Vagina (tissue), 2 donors: ENCODE results near the gene TBC1D2. TPM values are rescaled to one million over a fixed set of nuclear protein-coding genes. Genes with fewer than 3 reads are reported as not detected.
A peak's percentile ranks its signal among the peaks of the same experiment; 100 is the strongest.

Experiments
- DNase-seq, 2 donors: peaks; one replicate each; pipeline ENCODE4 v3.0.0-alpha.2; 2017; ENCODE audit errors: extremely low spot score in 2 of 2
- H3K27ac ChIP-seq: fragments of 200-600 bp; sonication (generic); one replicate; pipeline ENCODE4 v1.5.1; 2019
- H3K27me3 ChIP-seq: fragments of 200-600 bp; sonication (generic); one replicate; pipeline ENCODE4 v1.5.1; 2019
- H3K36me3 ChIP-seq, 2 donors: fragments of 200-600 bp; sonication (generic); one replicate each; pipeline ENCODE4 v1.5.1; 2017 to 2019
- H3K4me1 ChIP-seq: fragments of 200-600 bp; sonication (generic); one replicate; pipeline ENCODE4 v1.5.1; 2019
- H3K4me3 ChIP-seq, 2 donors: fragments of 200-600 bp; sonication (generic); 1 replicate in 1 of 2; 2 replicates in 1 of 2; pipeline ENCODE4 v1.5.1; 2016 to 2019
- H3K9me3 ChIP-seq: fragments of 200-600 bp; sonication (generic); one replicate; pipeline ENCODE4 v1.5.1; 2019
- POLR2A ChIP-seq, 2 donors: fragments of 450-650 bp; IDR thresholded peaks; one replicate each; pipeline ENCODE4 v1.6.1; 2017; ENCODE audit warnings: antibody characterized with exemption in 2 of 2, mild to moderate bottlenecking in 2 of 2, moderate library complexity in 2 of 2
- POLR2AphosphoS5 ChIP-seq, 2 donors: sonication (generic); formaldehyde crosslinking; IDR thresholded peaks; one replicate each; pipeline ENCODE4 v1.9.0; 2017; ENCODE audit warnings: antibody characterized with exemption in 2 of 2, mild to moderate bottlenecking in 2 of 2, low read depth in 1 of 2; ENCODE audit not compliant: insufficient read depth in 1 of 2
- intact Hi-C: fragments of 100-400 bp; cut with DNase I; formaldehyde crosslinking; loops from one replicate; pipeline ENCODE4 v1.15.1; 2023
- total RNA-seq: library from RNA; depleted of rRNA; stranded (reverse); fragments of >200 nt; gene quantifications from one replicate; pipeline ENCODE4 v1.2.3, GENCODE V29; 2016
- TF ChIP-seq, protein P1 (sequence below), 3 experiments: fragments of 450-650 bp in 2 of 3; fragments of 200-600 bp in 1 of 3; sonication (generic) in 1 of 3; IDR thresholded peaks; one replicate each; pipeline ENCODE4 v1.5.1; 2017 to 2019; ENCODE audit warnings: antibody characterized with exemption in 3 of 3, mild to moderate bottlenecking in 2 of 3, moderate library complexity in 2 of 3

Gene TBC1D2
- total RNA-seq, 1 donor from 2014 or later: 28.0 TPM

DNA sequence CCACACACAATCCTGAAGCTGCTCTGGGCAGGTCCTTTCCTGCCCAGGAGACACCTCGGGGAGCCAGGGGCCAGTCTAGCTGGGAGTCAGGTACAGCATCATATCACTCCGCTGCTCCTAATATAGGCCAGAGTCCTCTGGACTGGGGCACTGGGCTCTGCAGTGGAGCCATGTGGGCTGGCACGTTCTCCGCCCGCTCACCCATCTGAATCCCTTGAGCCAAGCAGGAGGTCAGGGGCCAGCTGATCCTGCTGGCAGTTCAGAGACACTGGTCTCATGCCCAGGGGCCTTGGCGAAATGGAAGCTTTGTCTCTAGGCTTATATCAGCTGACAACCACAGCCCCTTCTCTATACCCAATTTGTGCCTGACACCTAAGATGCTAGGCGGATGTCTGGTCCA is 53.7 kb downstream of the TBC1D2 start:
- Histone ChIP-seq H3K4me1 (peaks cover 9% of the 10 kb centered on the region), H3K27ac (no peak overlapping the region), H3K4me3 (no peak overlapping the region), H3K9me3 (no peaks in the 10 kb centered on the region), H3K27me3 (no peaks in the 10 kb centered on the region), H3K36me3 (peaks cover 0 to 4% of the 10 kb centered on the region in 2 donors)
- intact Hi-C loops: no loop called here
- DNase-seq: no peak
- TF ChIP-seq POLR2AphosphoS5 (IDR thresholded peaks at IDR 0.05; ENCODE audit: insufficient read depth in 1 of 2, low read depth in 1 of 2): no peak
- TF ChIP-seq POLR2A (IDR thresholded peaks at IDR 0.05): no peak
- TF ChIP-seq, protein P1, sequence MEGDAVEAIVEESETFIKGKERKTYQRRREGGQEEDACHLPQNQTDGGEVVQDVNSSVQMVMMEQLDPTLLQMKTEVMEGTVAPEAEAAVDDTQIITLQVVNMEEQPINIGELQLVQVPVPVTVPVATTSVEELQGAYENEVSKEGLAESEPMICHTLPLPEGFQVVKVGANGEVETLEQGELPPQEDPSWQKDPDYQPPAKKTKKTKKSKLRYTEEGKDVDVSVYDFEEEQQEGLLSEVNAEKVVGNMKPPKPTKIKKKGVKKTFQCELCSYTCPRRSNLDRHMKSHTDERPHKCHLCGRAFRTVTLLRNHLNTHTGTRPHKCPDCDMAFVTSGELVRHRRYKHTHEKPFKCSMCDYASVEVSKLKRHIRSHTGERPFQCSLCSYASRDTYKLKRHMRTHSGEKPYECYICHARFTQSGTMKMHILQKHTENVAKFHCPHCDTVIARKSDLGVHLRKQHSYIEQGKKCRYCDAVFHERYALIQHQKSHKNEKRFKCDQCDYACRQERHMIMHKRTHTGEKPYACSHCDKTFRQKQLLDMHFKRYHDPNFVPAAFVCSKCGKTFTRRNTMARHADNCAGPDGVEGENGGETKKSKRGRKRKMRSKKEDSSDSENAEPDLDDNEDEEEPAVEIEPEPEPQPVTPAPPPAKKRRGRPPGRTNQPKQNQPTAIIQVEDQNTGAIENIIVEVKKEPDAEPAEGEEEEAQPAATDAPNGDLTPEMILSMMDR (IDR thresholded peaks at IDR 0.05): no peak

GRCh38 chr9:98201102-98201501 is 54.3 kb downstream of the TBC1D2 start:
- Histone ChIP-seq H3K27me3 (no peaks in the 10 kb centered on the region), H3K4me1 (peaks cover 7% of the 10 kb centered on the region), H3K27ac (no peak overlapping the region), H3K4me3 (no peak overlapping the region), H3K9me3 (no peaks in the 10 kb centered on the region), H3K36me3 (peaks cover 0 to 4% of the 10 kb centered on the region in 2 donors)
- intact Hi-C loops: no loop called here
- TF ChIP-seq POLR2AphosphoS5 (IDR thresholded peaks at IDR 0.05; ENCODE audit: insufficient read depth in 1 of 2, low read depth in 1 of 2) (no peak), POLR2A (IDR thresholded peaks at IDR 0.05) (no peak)
- TF ChIP-seq, protein P1 (IDR thresholded peaks at IDR 0.05): no peak
- DNase-seq: no peak

DNA sequence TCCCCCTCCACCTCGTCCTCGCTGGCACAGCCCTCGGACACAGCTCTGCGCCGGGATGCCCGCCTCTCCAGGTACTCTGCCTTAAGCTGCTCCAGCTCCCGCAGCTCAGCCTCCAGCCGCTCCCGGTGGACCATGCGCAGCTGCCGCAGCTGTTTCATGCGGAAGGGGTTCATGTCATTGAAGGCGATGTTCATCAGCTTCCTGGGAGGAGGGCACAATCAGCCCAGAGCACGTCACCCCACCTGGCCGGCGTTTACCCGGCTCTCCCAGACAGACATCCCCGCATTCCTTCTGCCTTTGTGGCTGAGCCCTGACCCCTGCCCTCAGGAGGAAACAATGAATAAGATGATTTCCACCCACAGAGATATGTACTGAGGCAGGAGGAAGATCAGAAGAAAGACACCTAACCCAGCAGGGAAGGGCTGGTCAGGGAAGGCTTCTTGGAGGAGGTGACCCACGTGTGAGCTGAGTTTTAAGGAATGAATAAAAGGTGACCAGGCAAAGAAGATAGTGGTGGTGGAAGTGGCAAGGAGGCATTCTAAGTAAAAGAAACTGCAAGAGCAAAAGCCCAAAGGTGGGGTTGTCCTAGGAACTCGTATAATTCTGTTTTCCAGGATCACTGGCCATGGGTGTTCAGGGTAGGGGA is 55.9 kb downstream of the TBC1D2 start:
- no peaks in the 10 kb centered on the region for H3K9me3 ChIP-seq
- H3K36me3 ChIP-seq: peaks cover 0 to 4% of the 10 kb centered on the region in 2 donors
- no peak for TF ChIP-seq POLR2AphosphoS5 (IDR thresholded peaks at IDR 0.05; ENCODE audit: insufficient read depth in 1 of 2, low read depth in 1 of 2)
- TF ChIP-seq, protein P1 (IDR thresholded peaks at IDR 0.05): no peak
- no peak for TF ChIP-seq POLR2A (IDR thresholded peaks at IDR 0.05)
- H3K27ac ChIP-seq: no peak overlapping the region
- H3K4me1 ChIP-seq: no peaks in the 10 kb centered on the region
- no peaks in the 10 kb centered on the region for H3K27me3 ChIP-seq
- no peak overlapping the region for H3K4me3 ChIP-seq
- no peak for DNase-seq
- intact Hi-C loops: no loop called here

- Histone ChIP-seq H3K4me3 (no peak overlapping the region), H3K9me3 (no peaks in the 10 kb centered on the region), H3K4me1 (no peaks in the 10 kb centered on the region), H3K27ac (no peak overlapping the region), H3K36me3 (no peaks in the 10 kb centered on the region), H3K27me3 (no peaks in the 10 kb centered on the region)
- no peak for DNase-seq
- no peak for TF ChIP-seq POLR2AphosphoS5 (IDR thresholded peaks at IDR 0.05; ENCODE audit: insufficient read depth in 1 of 2, low read depth in 1 of 2)
- no peak for TF ChIP-seq POLR2A (IDR thresholded peaks at IDR 0.05)
- TF ChIP-seq, protein P1 (IDR thresholded peaks at IDR 0.05): no peak
- intact Hi-C loops: no loop called here
Observed at GRCh38 chr9:98195671-98196070, 59.8 kb downstream of the TBC1D2 start.

DNA sequence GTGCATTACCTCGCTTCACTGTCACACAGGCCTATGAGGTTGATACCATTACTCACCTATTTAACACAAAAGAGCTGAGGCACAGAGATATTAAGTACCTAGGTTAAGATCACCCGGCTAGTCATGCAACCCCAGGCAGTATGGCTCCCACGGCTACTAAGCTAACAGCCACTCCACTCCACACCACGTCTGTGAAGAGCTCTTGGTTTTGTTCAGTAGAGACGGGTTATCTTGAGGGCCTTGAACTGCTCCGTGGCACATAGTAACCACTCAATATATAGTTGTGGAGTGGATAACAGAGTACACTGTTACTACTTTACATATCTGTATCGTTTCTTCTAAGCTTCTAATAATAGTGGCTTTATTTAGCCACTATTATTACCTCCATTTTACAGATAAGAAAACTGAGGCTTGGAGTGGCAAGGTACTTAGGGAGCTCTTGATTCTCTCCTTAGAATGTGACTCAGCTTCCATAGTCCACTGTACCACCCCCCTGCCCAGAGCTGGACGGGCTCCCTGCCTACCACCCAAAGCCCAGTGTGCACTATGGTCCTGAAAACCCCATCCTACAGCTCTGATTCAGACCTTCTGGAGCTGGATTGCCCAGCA is 62.0 kb downstream of the TBC1D2 start:
- intact Hi-C loops: no loop called here
- Histone ChIP-seq H3K9me3 (no peaks in the 10 kb centered on the region), H3K27me3 (no peaks in the 10 kb centered on the region), H3K4me3 (peak overlapping the region; percentile 59 to 69), H3K36me3 (no peaks in the 10 kb centered on the region), H3K27ac (peak overlapping the region; percentile 65), H3K4me1 (no peaks in the 10 kb centered on the region)
- no peak for TF ChIP-seq POLR2AphosphoS5 (IDR thresholded peaks at IDR 0.05; ENCODE audit: insufficient read depth in 1 of 2, low read depth in 1 of 2)
- DNase-seq: no peak
